GM19463 (cell line): Measurements from ENCODE around the gene PEX10.

ENCODE experiments used
- ATAC-seq: cut with Tn5 transposase; IDR thresholded peaks from one replicate; pipeline ENCODE4 v1.9.1; 2021; ENCODE audit warnings: mild to moderate bottlenecking, moderate library complexity; ENCODE audit not compliant: unreplicated experiment

The PEX10 gene

GRCh38 chr1:2405588-2406295, 6.6 kb downstream of the PEX10 start:
- no peak for ATAC-seq

GRCh38 chr1:2404890-2405511, 7.4 kb downstream of the PEX10 start:
- no peak for ATAC-seq

GRCh38 chr1:2404142-2404889, 8.0 kb downstream of the PEX10 start:
- ATAC-seq, result no peak

- no peak for ATAC-seq
Observed at GRCh38 chr1:2403273-2403672, 9.1 kb downstream of the PEX10 start.

GRCh38 chr1:2402420-2402819, 9.9 kb downstream of the PEX10 start:
- ATAC-seq, result no peak

GRCh38 chr1:2400950-2401649, 11.3 kb downstream of the PEX10 start:
- no peak for ATAC-seq

GRCh38 chr1:2400576-2400909, 11.8 kb downstream of the PEX10 start:
- no peak for ATAC-seq

GRCh38 chr1:2399890-2400575, 12.3 kb downstream of the PEX10 start:
- no peak for ATAC-seq

GRCh38 chr1:2398871-2399270, 13.5 kb downstream of the PEX10 start:
- no peak for ATAC-seq

GRCh38 chr1:2397007-2397679, 15.2 kb downstream of the PEX10 start:
- ATAC-seq, result no peak

- no peak for ATAC-seq
Observed at GRCh38 chr1:2396476-2396875, 15.9 kb downstream of the PEX10 start.

GRCh38 chr1:2396059-2396458, 16.3 kb downstream of the PEX10 start:
- no peak for ATAC-seq

- ATAC-seq, result no peak
Observed at GRCh38 chr1:2395245-2395644, 17.1 kb downstream of the PEX10 start.

- ATAC-seq, result no peak
Observed at GRCh38 chr1:2394761-2395160, 17.6 kb downstream of the PEX10 start.

GRCh38 chr1:2394220-2394619, 18.1 kb downstream of the PEX10 start:
- ATAC-seq, result no peak

GRCh38 chr1:2393471-2393877, 18.9 kb downstream of the PEX10 start:
- no peak for ATAC-seq

- ATAC-seq, result no peak
Observed at GRCh38 chr1:2392686-2393085, 19.7 kb downstream of the PEX10 start.

- peak; percentile 14 for ATAC-seq
Observed at GRCh38 chr1:2391931-2392509, 20.3 kb downstream of the PEX10 start.

- peak; percentile 92 for ATAC-seq
Observed at GRCh38 chr1:2391041-2391930, 21.1 kb downstream of the PEX10 start, which contains the start of the genes MORN1 and RER1. Gene MORN1, minus strand, starts transcription at chr1:2391554. Its CDS starts 21 bp downstream, at chr1:2391533. Gene RER1, plus strand, starts transcription at chr1:2391841. Its CDS starts 3,950 bp downstream, at chr1:2395791.
